ENCODE results near the gene HOTAIR. TPM values are rescaled to one million over a fixed set of nuclear protein-coding genes. Genes with fewer than 3 reads are reported as not detected.

The HOTAIR gene
- total RNA-seq, 2 donors from 2014 or later: not detected

GRCh38 chr12:53931844-53932581, 42.7 kb downstream of the HOTAIR start:
- no peak overlapping the region for H3K4me3 ChIP-seq
- DNase-seq (ENCODE audit: low spot score): no peak
- no peaks in the 10 kb centered on the region for H3K36me3 ChIP-seq
- peaks cover 44 to 67% of the 10 kb centered on the region in 2 donors for H3K27me3 ChIP-seq
- no peaks in the 10 kb centered on the region for H3K9me3 ChIP-seq
- peaks cover 0 to 10% of the 10 kb centered on the region in 2 donors for H3K4me1 ChIP-seq
- no peak overlapping the region for H3K27ac ChIP-seq
- TF ChIP-seq CTCF (IDR thresholded peaks at IDR 0.05): no peak

- peaks cover 0 to 7% of the 10 kb centered on the region in 2 donors for H3K4me1 ChIP-seq
- H3K36me3 ChIP-seq: no peaks in the 10 kb centered on the region
- DNase-seq (ENCODE audit: low spot score): no peak
- TF ChIP-seq CTCF (IDR thresholded peaks at IDR 0.05): no peak
- H3K27ac ChIP-seq: no peak overlapping the region
- peaks cover 42 to 61% of the 10 kb centered on the region in 2 donors for H3K27me3 ChIP-seq
- H3K4me3 ChIP-seq: no peak overlapping the region
- H3K9me3 ChIP-seq: no peaks in the 10 kb centered on the region
Observed at GRCh38 chr12:53930591-53931255, 44.0 kb downstream of the HOTAIR start.

GRCh38 chr12:53929527-53929926, 45.2 kb downstream of the HOTAIR start:
- DNase-seq (ENCODE audit: low spot score): no peak
- Histone ChIP-seq H3K9me3 (no peaks in the 10 kb centered on the region), H3K27me3 (peaks cover 34 to 55% of the 10 kb centered on the region in 2 donors), H3K36me3 (no peaks in the 10 kb centered on the region), H3K4me1 (no peaks in the 10 kb centered on the region), H3K27ac (no peak overlapping the region), H3K4me3 (no peak overlapping the region)
- TF ChIP-seq CTCF (IDR thresholded peaks at IDR 0.05): no peak

GRCh38 chr12:53928054-53928835, 46.5 kb downstream of the HOTAIR start:
- no peaks in the 10 kb centered on the region for H3K36me3 ChIP-seq
- H3K4me1 ChIP-seq: no peaks in the 10 kb centered on the region
- H3K4me3 ChIP-seq: no peak overlapping the region
- TF ChIP-seq CTCF (IDR thresholded peaks at IDR 0.05): no peak
- H3K27ac ChIP-seq: no peak overlapping the region
- no peak for DNase-seq (ENCODE audit: low spot score)
- H3K27me3 ChIP-seq: peaks cover 30 to 50% of the 10 kb centered on the region in 2 donors
- no peaks in the 10 kb centered on the region for H3K9me3 ChIP-seq

GRCh38 chr12:53927220-53928029, 47.3 kb downstream of the HOTAIR start:
- DNase-seq (ENCODE audit: low spot score): no peak
- Histone ChIP-seq H3K4me3 (no peak overlapping the region), H3K36me3 (no peaks in the 10 kb centered on the region), H3K27ac (no peak overlapping the region), H3K27me3 (peaks cover 30 to 50% of the 10 kb centered on the region in 2 donors), H3K9me3 (no peaks in the 10 kb centered on the region), H3K4me1 (no peaks in the 10 kb centered on the region)
- TF ChIP-seq CTCF (IDR thresholded peaks at IDR 0.05): no peak
